NT2/D1 (cell line): ENCODE measurements around the gene AARS2.

ENCODE experiments used
- SUZ12 ChIP-seq: IDR thresholded peaks from 2 replicates; pipeline ENCODE4 v1.6.1; 2011; ENCODE audit not compliant: insufficient read length, insufficient read depth; ENCODE audit errors: extremely low read depth
- YY1 ChIP-seq: IDR thresholded peaks from 2 replicates; pipeline ENCODE4 v1.6.1; 2011; ENCODE audit not compliant: insufficient read length, insufficient read depth

- TF ChIP-seq YY1, result no peak
- TF ChIP-seq SUZ12, result no peak
Observed at GRCh38 chr6:44253307-44254101, 59.6 kb downstream of the AARS2 start.
